Endothelial cell of umbilical vein (primary cell): ENCODE results near the gene ALOX15. TPM values are rescaled to one million over a fixed set of nuclear protein-coding genes. Genes with fewer than 3 reads are reported as not detected.

ENCODE experiments used
- BruUV-seq: library from RNA; stranded (reverse); fragments of 400-500 nt; replicated peaks from 2 replicates; lab custom pipeline; 2021; lab: Mats Ljungman, UMichigan
- CTCF ChIA-PET: fragments of 300-600, 350-600 bp; sonication (Branson Sonifier 250); formaldehyde crosslinking; loops from one replicate; lab custom pipeline; 2021; ENCODE audit warnings: antibody characterized with exemption, inconsistent platforms; lab: Charles Lee
- POLR2A ChIA-PET: fragments of 300-600, 350-600 bp; sonication (Branson Sonifier 250); formaldehyde crosslinking; loops from one replicate; lab custom pipeline; 2021; ENCODE audit warnings: antibody characterized with exemption, inconsistent platforms; lab: Charles Lee
- DNase-seq: peaks from one replicate; pipeline ENCODE4 v3.0.0-alpha.2; 2011; ENCODE audit warnings: low read depth, low spot score
- FAIRE-seq: peaks from 2 replicates; lab custom pipeline; 2011; peaks lifted over from hg19 to GRCh38; lab: Jason Lieb, UNC
- H2AFZ ChIP-seq: 2 replicates; pipeline ENCODE4 v1.6.0; 2012; ENCODE audit warnings: low read depth, low read length, control low read depth, inconsistent platforms
- H3K27ac ChIP-seq: 2 replicates; pipeline ENCODE4 v1.5.1; 2011; ENCODE audit warnings: low read depth, mild to moderate bottlenecking, control low read depth, low read length, moderate library complexity; ENCODE audit not compliant: insufficient read depth
- H3K27me3 ChIP-seq, 2 experiments: 2 replicates each; pipeline versions ENCODE4 v1.6.0 to v1.6.1; 2011; ENCODE audit warnings: low read length in 2 of 2, mixed read lengths in 1 of 2; ENCODE audit not compliant: control insufficient read depth in 2 of 2, insufficient read depth in 2 of 2
- H3K36me3 ChIP-seq, 2 experiments: 2 replicates in 1 of 2; 3 replicates in 1 of 2; pipeline ENCODE4 v1.5.1; 2011; ENCODE audit warnings: low read length in 2 of 2, mild to moderate bottlenecking in 1 of 2, moderate library complexity in 1 of 2; ENCODE audit not compliant: control insufficient read depth in 2 of 2, insufficient read depth in 2 of 2; ENCODE audit errors: extremely low read depth in 1 of 2
- H3K4me1 ChIP-seq: 3 replicates; pipeline ENCODE4 v1.5.1; 2011; ENCODE audit warnings: mild to moderate bottlenecking, low read length; ENCODE audit not compliant: control insufficient read depth, insufficient read depth; ENCODE audit errors: extremely low read depth
- H3K4me2 ChIP-seq: 2 replicates; pipeline ENCODE4 v1.6.1; 2011; ENCODE audit warnings: low read length, control low read depth, mixed read lengths; ENCODE audit not compliant: insufficient read depth
- H3K4me3 ChIP-seq, 3 experiments: fragments of 200-600 bp in 1 of 3; sonication (generic), shearing (Covaris generic) in 1 of 3; replicated peaks in 1 of 3; 2 replicates each; pipeline ENCODE4 v1.5.1; 2011 to 2016; ENCODE audit warnings: control low read depth in 3 of 3, low read length in 3 of 3, mild to moderate bottlenecking in 2 of 3, inconsistent platforms in 1 of 3, low read depth in 1 of 3, moderate library complexity in 1 of 3; ENCODE audit not compliant: insufficient read depth in 1 of 3
- H3K79me2 ChIP-seq: 2 replicates; pipeline ENCODE4 v1.6.0; 2012; ENCODE audit warnings: low read length, inconsistent platforms; ENCODE audit not compliant: control insufficient read depth, insufficient read depth
- H3K9ac ChIP-seq: replicated peaks from 2 replicates; pipeline ENCODE3; 2011; ENCODE audit warnings: low read length, control low read depth; ENCODE audit not compliant: insufficient read depth; ENCODE audit errors: extremely low read depth
- H3K9me1 ChIP-seq: replicated peaks from 3 replicates; pipeline ENCODE4 v1.6.0; 2011; ENCODE audit warnings: mild to moderate bottlenecking, low read length; ENCODE audit not compliant: control insufficient read depth, insufficient read depth; ENCODE audit errors: extremely low read depth
- H3K9me3 ChIP-seq: replicated peaks from 2 replicates; pipeline ENCODE4 v1.5.1; 2012; ENCODE audit warnings: low read length, inconsistent platforms; ENCODE audit not compliant: control insufficient read depth, insufficient read depth
- H4K20me1 ChIP-seq: replicated peaks from 2 replicates; pipeline ENCODE3; 2011; ENCODE audit warnings: mild to moderate bottlenecking, low read length; ENCODE audit not compliant: control insufficient read depth, insufficient read depth; ENCODE audit errors: extremely low read depth
- FOS ChIP-seq: IDR thresholded peaks from 2 replicates; pipeline ENCODE4 v1.6.1; 2011; ENCODE audit warnings: mild to moderate bottlenecking, low read length, moderate library complexity, borderline replicate concordance; ENCODE audit not compliant: insufficient read depth
- GATA2 ChIP-seq: IDR thresholded peaks from 2 replicates; pipeline ENCODE4 v1.7.0; 2011; ENCODE audit warnings: low read depth, mild to moderate bottlenecking, moderate library complexity, mixed read lengths, low read length; ENCODE audit not compliant: insufficient read length, insufficient read depth
- JUN ChIP-seq: IDR thresholded peaks from 2 replicates; pipeline ENCODE4 v1.6.1; 2011; ENCODE audit warnings: borderline replicate concordance, low read depth; ENCODE audit not compliant: insufficient read length, insufficient read depth
- MAX ChIP-seq: IDR thresholded peaks from 2 replicates; pipeline ENCODE4 v1.6.1; 2011; ENCODE audit not compliant: insufficient read depth, insufficient read length
- MYC ChIP-seq: IDR thresholded peaks from one replicate; pipeline ENCODE4 v1.6.1; 2011; ENCODE audit warnings: mild to moderate bottlenecking, low read depth, low read length
- POLR2A ChIP-seq: IDR thresholded peaks from 2 replicates; pipeline ENCODE4 v1.6.1; 2012; ENCODE audit warnings: low read depth, mild to moderate bottlenecking, control low read depth, low read length
- POLR2AphosphoS5 ChIP-seq: IDR thresholded peaks from 2 replicates; pipeline ENCODE4 v1.6.1; 2012; ENCODE audit warnings: low read depth, mild to moderate bottlenecking, control low read depth, low read length, moderate library complexity; ENCODE audit not compliant: insufficient read depth
- dilution Hi-C: fragments of 300-500 bp; cut with MboI; formaldehyde crosslinking; loops from one replicate; pipeline ENCODE4 v1.15.0; 2019; ENCODE audit warnings: low sequenced_read_pairs; ENCODE audit not compliant: extremely low pct_ligation_motif_present
- intact Hi-C: fragments of 100-400 bp; cut with micrococcal nuclease; formaldehyde crosslinking; loops from one replicate; pipeline ENCODE4 v1.10.0; 2022
- polyA plus RNA-seq, 4 experiments: library from polyadenylated mRNA; depleted of rRNA in 3 of 4; stranded (reverse) in 3 of 4; unstranded in 1 of 4; fragments of >200 nt; gene quantifications; 2 replicates each; pipeline versions ENCODE4 v1.2.1 to v1.2.3, GENCODE V29; 2011 to 2012; ENCODE audit warnings: missing spikeins in 1 of 4
- total RNA-seq: library from RNA; stranded (reverse); gene quantifications from 2 replicates; pipeline ENCODE4 v1.2.3, GENCODE V29; 2021
- TF ChIP-seq, protein P1 (sequence below), 2 donors: IDR thresholded peaks; 1 replicate in 1 of 2; 2 replicates in 1 of 2; pipeline ENCODE4 v1.5.1; 2011; ENCODE audit warnings: low read length in 2 of 2, mild to moderate bottlenecking in 2 of 2, moderate library complexity in 2 of 2, control low read depth in 1 of 2, inconsistent platforms in 1 of 2, low read depth in 1 of 2; ENCODE audit not compliant: insufficient read depth in 1 of 2; ENCODE audit errors: extremely low read depth in 1 of 2

Gene ALOX15
- total and polyA plus RNA-seq, 2 donors (not counting 3 experiments of a cell fraction or from before 2014, with no cell fraction given), result not detected

GRCh38 chr17:4598776-4599504 is 42.5 kb downstream of the ALOX15 start:
- H3K4me3 ChIP-seq, result no peak overlapping the region
- no peaks in the 10 kb centered on the region for H3K4me1 ChIP-seq
- H3K27ac ChIP-seq, result no peak overlapping the region
- no peaks in the 10 kb centered on the region for H4K20me1 ChIP-seq
- H3K36me3 ChIP-seq, result no peaks in the 10 kb centered on the region
- no peak overlapping the region for H3K4me2 ChIP-seq
- dilution Hi-C loops (no loop called here), intact Hi-C loops (no loop called here)
- TF ChIP-seq POLR2A (no peak), MAX (no peak), FOS (no peak), GATA2 (no peak), POLR2AphosphoS5 (no peak), JUN (no peak), MYC (no peak)
- TF ChIP-seq, protein P1, sequence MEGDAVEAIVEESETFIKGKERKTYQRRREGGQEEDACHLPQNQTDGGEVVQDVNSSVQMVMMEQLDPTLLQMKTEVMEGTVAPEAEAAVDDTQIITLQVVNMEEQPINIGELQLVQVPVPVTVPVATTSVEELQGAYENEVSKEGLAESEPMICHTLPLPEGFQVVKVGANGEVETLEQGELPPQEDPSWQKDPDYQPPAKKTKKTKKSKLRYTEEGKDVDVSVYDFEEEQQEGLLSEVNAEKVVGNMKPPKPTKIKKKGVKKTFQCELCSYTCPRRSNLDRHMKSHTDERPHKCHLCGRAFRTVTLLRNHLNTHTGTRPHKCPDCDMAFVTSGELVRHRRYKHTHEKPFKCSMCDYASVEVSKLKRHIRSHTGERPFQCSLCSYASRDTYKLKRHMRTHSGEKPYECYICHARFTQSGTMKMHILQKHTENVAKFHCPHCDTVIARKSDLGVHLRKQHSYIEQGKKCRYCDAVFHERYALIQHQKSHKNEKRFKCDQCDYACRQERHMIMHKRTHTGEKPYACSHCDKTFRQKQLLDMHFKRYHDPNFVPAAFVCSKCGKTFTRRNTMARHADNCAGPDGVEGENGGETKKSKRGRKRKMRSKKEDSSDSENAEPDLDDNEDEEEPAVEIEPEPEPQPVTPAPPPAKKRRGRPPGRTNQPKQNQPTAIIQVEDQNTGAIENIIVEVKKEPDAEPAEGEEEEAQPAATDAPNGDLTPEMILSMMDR (IDR thresholded peaks at IDR 0.05; ENCODE audit: extremely low read depth in 1 of 2, insufficient read depth in 1 of 2, low read depth in 1 of 2, low read length in 2 of 2), result no peak
- no TSS peak for BruUV-seq
- CTCF ChIA-PET, result interaction anchor here (3.0 kb wide), 1 partner anchor 32 kb away, joined by 14 read pairs; no protein-coding TSS in a partner anchor
- peaks cover 0 to 2% of the 10 kb centered on the region in 2 experiments for H3K27me3 ChIP-seq
- H3K9ac ChIP-seq, result no peak overlapping the region
- POLR2A ChIA-PET, result no interaction called here
- H2AFZ ChIP-seq, result no peak overlapping the region
- no peaks in the 10 kb centered on the region for H3K9me1 ChIP-seq
- no peak for DNase-seq
- H3K9me3 ChIP-seq, result no peaks in the 10 kb centered on the region
- H3K79me2 ChIP-seq, result no peaks in the 10 kb centered on the region
- FAIRE-seq, result no peak
